SU-DHL-6 (cell line): Measurements from ENCODE around the gene SH3RF2.

Experiments used
- H2AFZ ChIP-seq: fragments of 200-600 bp; sonication (generic); 2 replicates; pipeline ENCODE4 v1.6.1; 2014; ENCODE audit warnings: low read depth, mild to moderate bottlenecking, moderate library complexity, mixed read lengths, antibody characterized with exemption, low read length; ENCODE audit not compliant: severe bottlenecking
- H3F3A ChIP-seq: fragments of 200-600 bp; shearing (Covaris generic); 2 replicates; pipeline ENCODE4 v1.6.0; 2016; ENCODE audit warnings: antibody characterized with exemption, mild to moderate bottlenecking; ENCODE audit not compliant: insufficient read depth
- H3K27ac ChIP-seq: fragments of 200-600 bp; sonication (generic); 2 replicates; pipeline ENCODE4 v1.5.1; 2016; ENCODE audit warnings: low read depth, mild to moderate bottlenecking, low read length, moderate library complexity, mixed read lengths
- H3K27me3 ChIP-seq: fragments of 200-600 bp; sonication (generic), shearing (Covaris generic); 2 replicates; pipeline ENCODE4 v1.6.0; 2014; ENCODE audit warnings: mild to moderate bottlenecking, low read length
- H3K36me3 ChIP-seq: fragments of 200-600 bp; sonication (generic); 2 replicates; pipeline ENCODE4 v1.6.1; 2014; ENCODE audit warnings: mild to moderate bottlenecking, low read length, mixed read lengths
- H3K4me2 ChIP-seq: fragments of 300-600, 200-600 bp; shearing (Covaris generic), sonication (generic); 2 replicates; pipeline ENCODE4 v1.6.0; 2014; ENCODE audit warnings: low read length, low read depth, mild to moderate bottlenecking; ENCODE audit not compliant: poor library complexity, severe bottlenecking
- H3K4me3 ChIP-seq: fragments of 200-600 bp; sonication (generic); 2 replicates; pipeline ENCODE4 v1.5.1; 2014; ENCODE audit warnings: antibody characterized with exemption, low read length, mild to moderate bottlenecking, mixed read lengths; ENCODE audit not compliant: insufficient read depth, poor library complexity, severe bottlenecking
- H3K79me2 ChIP-seq: fragments of 200-600 bp; sonication (generic); 2 replicates; pipeline ENCODE4 v1.6.1; 2014; ENCODE audit warnings: mild to moderate bottlenecking, low read length, moderate library complexity; ENCODE audit not compliant: insufficient read depth
- H3K9ac ChIP-seq: fragments of 200-600 bp; sonication (generic); 2 replicates; pipeline ENCODE4 v1.7.0; 2014; ENCODE audit warnings: mild to moderate bottlenecking, low read length
- H3K9me2 ChIP-seq: fragments of 200-600 bp; sonication (generic); replicated peaks from 2 replicates; pipeline ENCODE4 v1.6.1; 2014; ENCODE audit warnings: low read length; ENCODE audit not compliant: insufficient read depth
- H3K9me3 ChIP-seq: fragments of 200-600 bp; sonication (generic); 2 replicates; pipeline ENCODE4 v1.6.1; 2014; ENCODE audit warnings: low read length, mixed read lengths; ENCODE audit not compliant: insufficient read depth
- H4K20me1 ChIP-seq: fragments of 200-600 bp; sonication (generic); 2 replicates; pipeline ENCODE4 v1.6.1; 2014; ENCODE audit warnings: low read depth, mild to moderate bottlenecking, antibody characterized with exemption, low read length, moderate library complexity, mixed read lengths
- EZH2phosphoT487 ChIP-seq: fragments of 200-600 bp; sonication (generic), shearing (Covaris generic); conservative IDR thresholded peaks from 2 replicates; pipeline ENCODE4 v1.6.1; 2018; ENCODE audit warnings: mild to moderate bottlenecking, antibody characterized with exemption, low read length, moderate library complexity, mixed read lengths
- TF ChIP-seq, protein P1 (sequence below): fragments of 200-600 bp; sonication (generic); IDR thresholded peaks from one replicate; pipeline ENCODE4 v1.5.1; 2017; ENCODE audit warnings: antibody characterized with exemption, mild to moderate bottlenecking, low read length, moderate library complexity; ENCODE audit not compliant: insufficient read depth, poor library complexity, severe bottlenecking

SH3RF2 gene

DNA sequence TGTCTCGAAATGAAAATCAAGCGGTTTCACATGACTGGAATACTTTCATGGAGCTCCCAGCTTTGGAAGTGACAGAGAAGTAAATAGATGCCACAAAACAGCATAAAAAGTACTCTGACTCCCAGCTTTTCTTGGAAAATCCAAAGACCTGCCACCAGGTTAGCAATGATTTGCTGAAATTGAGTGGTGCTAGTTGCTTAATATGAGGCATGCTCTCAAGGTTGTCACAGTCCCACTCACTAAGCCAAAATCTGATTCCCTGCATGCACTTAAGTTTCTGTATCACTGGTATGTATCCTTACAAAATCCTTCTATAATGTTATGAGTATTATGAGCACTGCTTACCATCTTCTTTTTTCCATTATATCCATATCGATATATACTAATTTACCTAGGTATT, 13.0 kb upstream of the SH3RF2 start:
- no peak for TF ChIP-seq EZH2phosphoT487
- TF ChIP-seq, protein P1, sequence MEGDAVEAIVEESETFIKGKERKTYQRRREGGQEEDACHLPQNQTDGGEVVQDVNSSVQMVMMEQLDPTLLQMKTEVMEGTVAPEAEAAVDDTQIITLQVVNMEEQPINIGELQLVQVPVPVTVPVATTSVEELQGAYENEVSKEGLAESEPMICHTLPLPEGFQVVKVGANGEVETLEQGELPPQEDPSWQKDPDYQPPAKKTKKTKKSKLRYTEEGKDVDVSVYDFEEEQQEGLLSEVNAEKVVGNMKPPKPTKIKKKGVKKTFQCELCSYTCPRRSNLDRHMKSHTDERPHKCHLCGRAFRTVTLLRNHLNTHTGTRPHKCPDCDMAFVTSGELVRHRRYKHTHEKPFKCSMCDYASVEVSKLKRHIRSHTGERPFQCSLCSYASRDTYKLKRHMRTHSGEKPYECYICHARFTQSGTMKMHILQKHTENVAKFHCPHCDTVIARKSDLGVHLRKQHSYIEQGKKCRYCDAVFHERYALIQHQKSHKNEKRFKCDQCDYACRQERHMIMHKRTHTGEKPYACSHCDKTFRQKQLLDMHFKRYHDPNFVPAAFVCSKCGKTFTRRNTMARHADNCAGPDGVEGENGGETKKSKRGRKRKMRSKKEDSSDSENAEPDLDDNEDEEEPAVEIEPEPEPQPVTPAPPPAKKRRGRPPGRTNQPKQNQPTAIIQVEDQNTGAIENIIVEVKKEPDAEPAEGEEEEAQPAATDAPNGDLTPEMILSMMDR = no peak
- no peaks in the 10 kb centered on the region for H3K79me2 ChIP-seq

DNA sequence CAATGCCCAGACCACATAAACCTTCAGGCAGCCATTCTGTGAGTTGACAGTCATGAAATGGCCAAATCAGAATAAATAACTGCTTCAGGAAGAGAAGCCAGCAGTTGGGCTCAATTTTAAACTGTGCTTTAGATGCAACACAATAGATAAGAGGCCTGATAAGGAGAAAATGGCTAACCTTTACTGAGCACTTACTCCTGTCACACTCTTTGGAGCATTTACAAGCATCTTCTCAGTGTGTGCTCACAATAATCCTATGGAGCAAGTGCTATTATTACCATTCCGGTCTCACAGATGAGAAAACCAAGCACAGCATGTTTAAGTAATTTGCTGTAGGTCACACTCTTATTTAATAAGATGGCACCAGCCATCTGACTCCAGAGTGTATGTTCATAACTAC, 11.5 kb upstream of the SH3RF2 start:
- Histone ChIP-seq H3F3A (no peaks in the 10 kb centered on the region), H3K36me3 (no peaks in the 10 kb centered on the region), H3K9ac (no peak overlapping the region), H4K20me1 (no peaks in the 10 kb centered on the region), H3K9me2 (no peaks in the 10 kb centered on the region), H3K79me2 (no peaks in the 10 kb centered on the region), H3K9me3 (no peaks in the 10 kb centered on the region), H3K4me3 (no peak overlapping the region), H3K27ac (no peak overlapping the region), H3K4me2 (no peak overlapping the region), H2AFZ (no peak overlapping the region), H3K27me3 (no peaks in the 10 kb centered on the region)
- no peak for TF ChIP-seq EZH2phosphoT487
- TF ChIP-seq, protein P1 = no peak

More for the DNA sequence above, 13.0 kb upstream of the SH3RF2 start:
- Histone ChIP-seq H2AFZ (no peak overlapping the region), H3K9me3 (no peaks in the 10 kb centered on the region), H3K27me3 (no peaks in the 10 kb centered on the region), H3K27ac (no peak overlapping the region), H3K4me2 (no peak overlapping the region), H3K4me3 (no peak overlapping the region), H3K9ac (no peak overlapping the region), H3K36me3 (no peaks in the 10 kb centered on the region), H3K9me2 (no peaks in the 10 kb centered on the region), H4K20me1 (no peaks in the 10 kb centered on the region), H3F3A (no peaks in the 10 kb centered on the region)

DNA sequence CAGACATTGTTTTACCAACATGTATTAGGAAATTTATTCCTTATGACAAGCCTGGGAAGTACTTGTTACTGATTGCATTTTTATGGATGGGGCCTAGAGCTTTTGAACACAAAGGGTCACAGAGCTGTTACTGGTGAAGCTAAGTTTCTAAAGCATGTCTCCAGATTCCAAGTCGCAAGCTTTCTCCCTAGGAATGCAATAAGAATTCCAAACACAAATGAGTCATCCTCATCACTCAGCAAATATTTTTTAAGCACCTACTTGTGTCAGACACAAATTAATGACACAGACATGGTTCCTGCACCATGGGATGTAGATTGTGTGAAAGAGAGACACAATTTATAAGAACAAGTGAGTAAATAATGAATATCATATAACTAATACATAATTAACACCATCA, 11.0 kb upstream of the SH3RF2 start:
- Histone ChIP-seq H3K27me3 (no peaks in the 10 kb centered on the region), H3F3A (no peaks in the 10 kb centered on the region), H3K27ac (no peak overlapping the region), H4K20me1 (no peaks in the 10 kb centered on the region), H3K4me3 (no peak overlapping the region), H2AFZ (no peak overlapping the region), H3K9ac (no peak overlapping the region), H3K4me2 (no peak overlapping the region), H3K36me3 (no peaks in the 10 kb centered on the region), H3K79me2 (no peaks in the 10 kb centered on the region), H3K9me2 (no peaks in the 10 kb centered on the region), H3K9me3 (no peaks in the 10 kb centered on the region)
- TF ChIP-seq EZH2phosphoT487 = no peak
- TF ChIP-seq, protein P1 = no peak
